ENCODE measurements around the gene PAIP2B.

Gene PAIP2B

GRCh38 chr2:71154279-71154678 lies 72.6 kb downstream of the PAIP2B start:
- ChIA-PET CTCF (interaction anchor here (0.7 to 6.6 kb wide), 21 partner anchors 8 to 199 kb away, joined by 3 to 53 read pairs (median 4); partner anchors contain the start of genes NAGK and ZNF638), POLR2A (interaction anchor here (1.2 kb wide), 1 partner anchor 73 kb away, joined by 3 read pairs; the partner anchor contains the start of gene PAIP2B)
- DNase-seq (ENCODE audit: extremely low spot score) = no peak
- TF ChIP-seq CTCF (IDR thresholded peaks at IDR 0.05; ENCODE audit: control extremely low read depth, extremely low read depth, low read depth, missing control alignments) = no peak

- no peak for TF ChIP-seq CTCF (IDR thresholded peaks at IDR 0.05; ENCODE audit: control extremely low read depth, extremely low read depth, low read depth, missing control alignments)
- ChIA-PET CTCF (interaction anchor here (0.8 to 6.6 kb wide), 10 partner anchors 11 to 178 kb away, joined by 3 to 53 read pairs (median 3); partner anchors contain the start of genes NAGK and ZNF638), POLR2A (no interaction called here)
- DNase-seq (ENCODE audit: extremely low spot score) = no peak
Measured at GRCh38 chr2:71153585-71154224, 73.2 kb downstream of the PAIP2B start.

- ChIA-PET POLR2A (no interaction called here), CTCF (interaction anchor here (1.1 to 6.6 kb wide), 6 partner anchors 8 to 188 kb away, joined by 3 to 43 read pairs (median 4); no protein-coding TSS in a partner anchor)
- DNase-seq (ENCODE audit: extremely low spot score) = no peak
- no peak for TF ChIP-seq CTCF (IDR thresholded peaks at IDR 0.05; ENCODE audit: control extremely low read depth, extremely low read depth, low read depth, missing control alignments)
Measured at GRCh38 chr2:71151620-71152019, 75.3 kb downstream of the PAIP2B start.

- ChIA-PET POLR2A (no interaction called here), CTCF (interaction anchor here (0.9 to 2.4 kb wide), 4 partner anchors 8 to 202 kb away, joined by 3 to 11 read pairs (median 4); no protein-coding TSS in a partner anchor)
- DNase-seq (ENCODE audit: extremely low spot score) = no peak
- no peak for TF ChIP-seq CTCF (IDR thresholded peaks at IDR 0.05; ENCODE audit: control extremely low read depth, extremely low read depth, low read depth, missing control alignments)
Measured at GRCh38 chr2:71150082-71150816, 76.7 kb downstream of the PAIP2B start.

- CTCF ChIA-PET = interaction anchor here (0.7 to 2.4 kb wide), 5 partner anchors 8 to 147 kb away, joined by 3 to 11 read pairs (median 5); no protein-coding TSS in a partner anchor
- TF ChIP-seq CTCF (IDR thresholded peaks at IDR 0.05; ENCODE audit: control extremely low read depth, extremely low read depth, low read depth, missing control alignments) = no peak
- POLR2A ChIA-PET = no interaction called here
- no peak for DNase-seq (ENCODE audit: extremely low spot score)
Measured at GRCh38 chr2:71148506-71149063, 78.3 kb downstream of the PAIP2B start.

GRCh38 chr2:71143782-71144181 lies 83.1 kb downstream of the PAIP2B start:
- no peak for TF ChIP-seq CTCF (IDR thresholded peaks at IDR 0.05; ENCODE audit: control extremely low read depth, extremely low read depth, low read depth, missing control alignments)
- CTCF ChIA-PET = interaction anchor here (0.7 to 4.9 kb wide), 9 partner anchors 10 to 130 kb away, joined by 3 to 39 read pairs (median 4); partner anchors contain the start of gene MPHOSPH10
- DNase-seq (ENCODE audit: extremely low spot score) = no peak
- POLR2A ChIA-PET = no interaction called here
